Neural progenitor cell (in vitro differentiated cells): ENCODE results near the gene ITGAL. TPM values are rescaled to one million over a fixed set of nuclear protein-coding genes. Genes with fewer than 3 reads are reported as not detected.

ENCODE experiments used
- DNase-seq: peaks from one replicate; pipeline ENCODE4 v3.0.0-alpha.2; 2016; ENCODE audit warnings: low spot score
- H2AFZ ChIP-seq: fragments of 200-600 bp; sonication (generic); replicated peaks from 2 replicates; pipeline ENCODE4 v1.6.1; 2016; ENCODE audit warnings: antibody characterized with exemption
- H3F3A ChIP-seq: fragments of 200-600 bp; sonication (generic); 2 replicates; pipeline ENCODE4 v1.6.1; 2016; ENCODE audit warnings: antibody characterized with exemption, low read depth
- H3K27ac ChIP-seq: fragments of 200-600 bp; sonication (generic); 2 replicates; pipeline ENCODE4 v1.5.1; 2016; ENCODE audit warnings: mild to moderate bottlenecking
- H3K27me3 ChIP-seq: fragments of 200-600 bp; sonication (generic); 2 replicates; pipeline ENCODE4 v1.6.1; 2016; ENCODE audit warnings: mild to moderate bottlenecking, moderate library complexity
- H3K36me3 ChIP-seq: fragments of 200-600 bp; sonication (generic); 2 replicates; pipeline ENCODE4 v1.5.1; 2016
- H3K4me1 ChIP-seq: fragments of 200-600 bp; sonication (generic); 2 replicates; pipeline ENCODE4 v1.6.1; 2016; ENCODE audit warnings: mixed run types
- H3K4me2 ChIP-seq: fragments of 200-600 bp; sonication (generic); 2 replicates; pipeline ENCODE4 v1.6.1; 2016
- H3K4me3 ChIP-seq: fragments of 200-600 bp; sonication (generic); 2 replicates; pipeline ENCODE4 v1.5.1; 2016
- H3K79me2 ChIP-seq: fragments of 200-600 bp; sonication (generic); 2 replicates; pipeline ENCODE4 v1.6.1; 2016; ENCODE audit warnings: low read depth
- H3K9ac ChIP-seq: fragments of 200-600 bp; sonication (generic); 2 replicates; pipeline ENCODE4 v1.6.1; 2016
- H3K9me3 ChIP-seq: fragments of 200-600 bp; sonication (generic); 2 replicates; pipeline ENCODE4 v1.5.1; 2016; ENCODE audit warnings: low read depth
- H4K20me1 ChIP-seq: fragments of 200-600 bp; sonication (generic); 2 replicates; pipeline ENCODE4 v1.6.1; 2016; ENCODE audit warnings: low read depth
- H3K27ac Mint-ChIP-seq: 3 replicates; pipeline ENCODE4 v1.8.0; 2021; ENCODE audit warnings: mixed read lengths
- H3K27me3 Mint-ChIP-seq: 2 replicates; pipeline ENCODE4 v1.8.0; 2022; ENCODE audit warnings: low read depth, mild to moderate bottlenecking, inconsistent platforms, moderate library complexity, mixed read lengths; ENCODE audit not compliant: insufficient read depth
- H3K36me3 Mint-ChIP-seq: 3 replicates; pipeline ENCODE4 v1.8.0; 2021; ENCODE audit warnings: mixed read lengths
- H3K4me1 Mint-ChIP-seq: 3 replicates; pipeline ENCODE4 v1.8.0; 2021; ENCODE audit warnings: mixed read lengths
- H3K4me3 Mint-ChIP-seq: 3 replicates; pipeline ENCODE4 v1.8.0; 2021; ENCODE audit warnings: mild to moderate bottlenecking, moderate library complexity, mixed read lengths
- H3K9me3 Mint-ChIP-seq: 3 replicates; pipeline ENCODE4 v1.8.0; 2020; ENCODE audit warnings: mixed read lengths
- EZH2 ChIP-seq: fragments of 200-600 bp; sonication (generic); IDR thresholded peaks from 2 replicates; pipeline ENCODE4 v1.6.1; 2017; ENCODE audit warnings: antibody characterized with exemption, mild to moderate bottlenecking, moderate library complexity
- EZH2phosphoT487 ChIP-seq: fragments of 200-600 bp; sonication (generic); IDR thresholded peaks from 2 replicates; pipeline ENCODE4 v1.6.1; 2017; ENCODE audit warnings: antibody characterized with exemption
- total RNA-seq: library from RNA; depleted of rRNA; stranded (reverse); fragments of >200 nt; gene quantifications from 2 replicates; pipeline ENCODE4 v1.2.3, GENCODE V29; 2015; ENCODE audit warnings: low replicate concordance
- TF ChIP-seq, protein P1 (sequence below): fragments of 200-600 bp; sonication (generic); IDR thresholded peaks from 2 replicates; pipeline ENCODE4 v1.5.1; 2017; ENCODE audit warnings: antibody characterized with exemption, mild to moderate bottlenecking

ITGAL gene
- total RNA-seq, 1 donor from 2014 or later: not detected

DNA sequence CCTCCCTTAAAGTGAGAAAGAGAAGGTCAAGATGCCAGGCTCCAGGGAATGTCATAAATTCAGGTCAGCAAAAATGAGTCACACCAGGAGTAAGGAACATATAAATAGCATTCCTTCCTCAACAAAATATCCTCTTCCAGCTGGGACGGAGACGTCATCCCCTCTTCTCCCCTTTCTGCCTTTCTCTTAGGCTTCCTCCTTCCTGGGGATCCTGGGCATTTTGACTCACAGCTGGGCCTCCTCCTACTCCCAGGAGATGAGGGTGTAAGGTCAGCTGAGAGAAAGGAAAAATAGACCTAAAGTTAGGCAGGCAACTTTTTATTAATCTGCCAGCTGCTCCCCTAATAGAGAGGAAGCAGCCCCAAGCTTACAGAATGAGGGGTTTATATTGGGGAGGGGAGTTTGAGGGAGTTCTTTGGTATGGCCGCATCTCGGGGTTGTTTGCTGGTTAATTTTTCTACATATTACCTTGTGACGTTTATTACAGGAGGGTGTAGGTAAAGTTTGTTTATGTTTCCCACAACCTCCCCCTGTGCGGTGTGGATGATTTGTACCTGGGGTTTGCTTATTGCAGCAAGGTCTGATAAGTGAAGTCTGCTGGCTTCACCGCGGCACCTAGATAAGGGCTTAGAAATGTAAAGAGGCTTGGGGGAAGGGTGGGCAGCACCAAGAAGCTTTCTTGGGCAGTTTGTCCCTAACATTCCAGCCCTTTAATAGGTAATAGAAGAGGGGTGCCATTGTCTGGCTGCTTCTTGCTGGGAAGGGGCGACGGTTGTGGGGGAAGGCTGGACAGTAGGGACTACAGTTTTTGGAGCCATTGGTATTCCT is 69.2 kb downstream of the ITGAL start:
- TF ChIP-seq EZH2phosphoT487 (no peak), EZH2 (no peak)
- TF ChIP-seq, protein P1, sequence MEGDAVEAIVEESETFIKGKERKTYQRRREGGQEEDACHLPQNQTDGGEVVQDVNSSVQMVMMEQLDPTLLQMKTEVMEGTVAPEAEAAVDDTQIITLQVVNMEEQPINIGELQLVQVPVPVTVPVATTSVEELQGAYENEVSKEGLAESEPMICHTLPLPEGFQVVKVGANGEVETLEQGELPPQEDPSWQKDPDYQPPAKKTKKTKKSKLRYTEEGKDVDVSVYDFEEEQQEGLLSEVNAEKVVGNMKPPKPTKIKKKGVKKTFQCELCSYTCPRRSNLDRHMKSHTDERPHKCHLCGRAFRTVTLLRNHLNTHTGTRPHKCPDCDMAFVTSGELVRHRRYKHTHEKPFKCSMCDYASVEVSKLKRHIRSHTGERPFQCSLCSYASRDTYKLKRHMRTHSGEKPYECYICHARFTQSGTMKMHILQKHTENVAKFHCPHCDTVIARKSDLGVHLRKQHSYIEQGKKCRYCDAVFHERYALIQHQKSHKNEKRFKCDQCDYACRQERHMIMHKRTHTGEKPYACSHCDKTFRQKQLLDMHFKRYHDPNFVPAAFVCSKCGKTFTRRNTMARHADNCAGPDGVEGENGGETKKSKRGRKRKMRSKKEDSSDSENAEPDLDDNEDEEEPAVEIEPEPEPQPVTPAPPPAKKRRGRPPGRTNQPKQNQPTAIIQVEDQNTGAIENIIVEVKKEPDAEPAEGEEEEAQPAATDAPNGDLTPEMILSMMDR: no peak
- Histone ChIP-seq H3K27me3 (no peaks in the 10 kb centered on the region), H3K4me3 (peak overlapping the region; percentile 26), H3K4me2 (peak overlapping the region; percentile 61), H3K4me1 (peaks cover 29% of the 10 kb centered on the region), H3K36me3 (no peaks in the 10 kb centered on the region), H3K9ac (no peak overlapping the region), H3K79me2 (peaks cover 7% of the 10 kb centered on the region), H4K20me1 (no peaks in the 10 kb centered on the region), H3K9me3 (no peaks in the 10 kb centered on the region), H2AFZ (peak overlapping the region; percentile 86), H3F3A (peaks cover 7% of the 10 kb centered on the region), H3K27ac (no peak overlapping the region)
- H3K4me1 Mint-ChIP-seq: peaks cover 8% of the 10 kb centered on the region
- peak; percentile 18 for DNase-seq
- no peaks in the 10 kb centered on the region for H3K9me3 Mint-ChIP-seq
- no peak overlapping the region for H3K4me3 Mint-ChIP-seq
- no peak overlapping the region for H3K27ac Mint-ChIP-seq
- H3K36me3 Mint-ChIP-seq: peaks cover 7% of the 10 kb centered on the region
- H3K27me3 Mint-ChIP-seq: peaks cover 4% of the 10 kb centered on the region

DNA sequence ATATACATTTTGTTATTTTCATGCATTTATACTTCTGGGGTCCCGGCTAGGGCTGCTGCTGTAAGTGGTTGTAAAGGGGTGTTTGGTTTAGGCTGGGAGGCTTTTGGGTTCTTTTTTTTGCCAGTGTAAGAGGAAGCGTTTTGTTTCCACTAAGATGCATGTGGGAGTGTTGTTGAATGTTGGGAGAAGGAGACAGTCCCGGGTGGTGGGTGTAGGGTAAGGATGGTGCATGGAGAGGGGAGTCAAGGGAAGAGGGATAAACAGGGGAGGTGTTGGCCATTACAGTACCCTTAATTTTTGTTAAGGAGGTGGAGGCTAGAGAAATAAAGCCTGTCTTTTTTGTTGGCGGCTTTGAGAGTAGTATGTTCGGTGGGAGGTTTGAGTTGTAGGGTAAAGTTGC is 70.5 kb downstream of the ITGAL start:
- Histone ChIP-seq H2AFZ (no peak overlapping the region), H3K4me3 (no peak overlapping the region), H3K79me2 (peaks cover 5% of the 10 kb centered on the region), H3K27me3 (no peaks in the 10 kb centered on the region), H3K4me2 (peak overlapping the region; percentile 61), H3K36me3 (no peaks in the 10 kb centered on the region), H3K9ac (no peak overlapping the region), H3K4me1 (peaks cover 29% of the 10 kb centered on the region), H3K27ac (no peak overlapping the region), H3K9me3 (no peaks in the 10 kb centered on the region), H4K20me1 (no peaks in the 10 kb centered on the region), H3F3A (peaks cover 7% of the 10 kb centered on the region)
- Mint-ChIP-seq H3K4me1 (peaks cover 5% of the 10 kb centered on the region), H3K27ac (no peak overlapping the region), H3K36me3 (no peaks in the 10 kb centered on the region), H3K4me3 (no peak overlapping the region), H3K9me3 (peaks cover 2% of the 10 kb centered on the region), H3K27me3 (peaks cover 5% of the 10 kb centered on the region)
- no peak for DNase-seq
- TF ChIP-seq EZH2phosphoT487 (no peak), EZH2 (no peak)
- TF ChIP-seq, protein P1: no peak

DNA sequence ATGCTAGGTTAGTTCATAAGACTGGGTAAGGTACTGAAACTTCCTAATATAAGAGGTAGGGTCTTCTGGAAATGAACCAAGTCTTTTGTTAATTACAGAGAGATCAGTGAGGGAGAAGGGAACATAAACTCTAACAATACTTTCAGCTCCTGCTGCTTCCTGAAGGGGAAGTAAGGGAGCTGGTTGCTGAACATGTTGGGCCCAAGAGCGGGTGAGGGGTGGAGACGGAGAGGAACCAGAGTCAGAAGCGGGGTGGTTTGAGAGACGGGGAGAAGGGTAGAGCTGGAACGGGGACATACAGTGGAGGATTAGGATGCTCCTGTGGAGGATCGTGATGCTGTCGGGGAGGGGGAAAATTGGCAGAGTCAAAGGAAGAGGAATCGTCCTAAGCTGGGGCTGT is 73.6 kb downstream of the ITGAL start:
- H3K9me3 Mint-ChIP-seq: peaks cover 2% of the 10 kb centered on the region
- H3F3A ChIP-seq: peaks cover 6% of the 10 kb centered on the region
- peaks cover 5% of the 10 kb centered on the region for H3K79me2 ChIP-seq
- no peaks in the 10 kb centered on the region for H4K20me1 ChIP-seq
- peaks cover 28% of the 10 kb centered on the region for H3K4me1 ChIP-seq
- H2AFZ ChIP-seq: no peak overlapping the region
- no peak overlapping the region for H3K27ac ChIP-seq
- TF ChIP-seq EZH2 (no peak), EZH2phosphoT487 (no peak)
- TF ChIP-seq, protein P1: no peak
- H3K4me3 ChIP-seq: no peak overlapping the region
- H3K9ac ChIP-seq: no peak overlapping the region
- H3K36me3 ChIP-seq: no peaks in the 10 kb centered on the region
- no peak overlapping the region for H3K4me3 Mint-ChIP-seq
- H3K36me3 Mint-ChIP-seq: no peaks in the 10 kb centered on the region
- peaks cover 10% of the 10 kb centered on the region for H3K4me1 Mint-ChIP-seq
- peaks cover 2% of the 10 kb centered on the region for H3K27me3 Mint-ChIP-seq
- H3K27ac Mint-ChIP-seq: peak overlapping the region; percentile 18
- DNase-seq: no peak
- H3K4me2 ChIP-seq: no peak overlapping the region
- H3K9me3 ChIP-seq: no peaks in the 10 kb centered on the region
- H3K27me3 ChIP-seq: no peaks in the 10 kb centered on the region
